HAP-1 (cell line): ENCODE results near the gene ITGA5.
A peak's percentile ranks its signal among the peaks of the same experiment; 100 is the strongest.

Experiments used
- DNase-seq, 2 experiments: peaks; one replicate each; pipeline ENCODE4 v3.0.0-alpha.2; 2016 to 2020; ENCODE audit warnings: low spot score in 2 of 2
- H3K27me3 ChIP-seq: fragments of 250-450 bp; sonication (Bioruptor Pico); 2 replicates; pipeline ENCODE4 v1.5.1; 2020; ENCODE audit warnings: low read depth, mild to moderate bottlenecking, moderate library complexity
- H3K36me3 ChIP-seq: fragments of 250-450 bp; sonication (Bioruptor Pico); replicated peaks from 2 replicates; pipeline ENCODE4 v1.5.1; 2020; ENCODE audit warnings: mild to moderate bottlenecking
- H3K4me1 ChIP-seq: fragments of 250-450 bp; sonication (Bioruptor Pico); 2 replicates; pipeline ENCODE4 v1.5.1; 2020; ENCODE audit warnings: mild to moderate bottlenecking
- H3K4me3 ChIP-seq: fragments of 250-450 bp; sonication (Bioruptor Pico); 2 replicates; pipeline ENCODE4 v1.5.1; 2020; ENCODE audit warnings: mild to moderate bottlenecking, moderate library complexity
- H3K9me3 ChIP-seq: fragments of 250-450 bp; sonication (Bioruptor Pico); 2 replicates; pipeline ENCODE4 v1.5.1; 2020; ENCODE audit warnings: mild to moderate bottlenecking, moderate library complexity
- in situ Hi-C: fragments of 300-500 bp; cut with MboI; formaldehyde crosslinking; loops from 3 replicates; pipeline ENCODE4 v1.14.3; 2020; ENCODE audit warnings: low sequenced_read_pairs, inconsistent platforms, mixed read lengths

The ITGA5 gene

GRCh38 chr12:54412348-54412747 is 6.7 kb downstream of the ITGA5 start:
- H3K4me3 ChIP-seq: no peak overlapping the region
- H3K27me3 ChIP-seq: no peaks in the 10 kb centered on the region
- no peaks in the 10 kb centered on the region for H3K9me3 ChIP-seq
- in situ Hi-C loops: no loop called here
- DNase-seq: no peak
- peaks cover 7% of the 10 kb centered on the region for H3K36me3 ChIP-seq
- no peaks in the 10 kb centered on the region for H3K4me1 ChIP-seq

GRCh38 chr12:54411391-54412241 is 7.5 kb downstream of the ITGA5 start:
- no peak overlapping the region for H3K4me3 ChIP-seq
- H3K9me3 ChIP-seq: no peaks in the 10 kb centered on the region
- H3K27me3 ChIP-seq: no peaks in the 10 kb centered on the region
- H3K4me1 ChIP-seq: no peaks in the 10 kb centered on the region
- in situ Hi-C loops: no loop called here
- no peak for DNase-seq
- H3K36me3 ChIP-seq: peaks cover 12% of the 10 kb centered on the region

GRCh38 chr12:54409267-54409666 is 9.8 kb downstream of the ITGA5 start:
- H3K9me3 ChIP-seq: no peaks in the 10 kb centered on the region
- in situ Hi-C loops: no loop called here
- no peak for DNase-seq
- no peaks in the 10 kb centered on the region for H3K27me3 ChIP-seq
- no peak overlapping the region for H3K4me3 ChIP-seq
- peaks cover 16% of the 10 kb centered on the region for H3K36me3 ChIP-seq
- no peaks in the 10 kb centered on the region for H3K4me1 ChIP-seq

GRCh38 chr12:54407183-54407905 is 11.7 kb downstream of the ITGA5 start:
- peaks cover 33% of the 10 kb centered on the region for H3K36me3 ChIP-seq
- no peak overlapping the region for H3K4me3 ChIP-seq
- no peaks in the 10 kb centered on the region for H3K27me3 ChIP-seq
- in situ Hi-C loops: no loop called here
- H3K9me3 ChIP-seq: no peaks in the 10 kb centered on the region
- no peak for DNase-seq
- H3K4me1 ChIP-seq: no peaks in the 10 kb centered on the region

GRCh38 chr12:54405573-54405972 is 13.5 kb downstream of the ITGA5 start:
- Histone ChIP-seq H3K4me1 (no peaks in the 10 kb centered on the region), H3K36me3 (peaks cover 48% of the 10 kb centered on the region), H3K9me3 (no peaks in the 10 kb centered on the region), H3K4me3 (no peak overlapping the region), H3K27me3 (no peaks in the 10 kb centered on the region)
- DNase-seq: no peak
- in situ Hi-C loops: no loop called here

- Histone ChIP-seq H3K27me3 (no peaks in the 10 kb centered on the region), H3K4me3 (no peak overlapping the region), H3K9me3 (no peaks in the 10 kb centered on the region), H3K36me3 (peaks cover 53% of the 10 kb centered on the region), H3K4me1 (no peaks in the 10 kb centered on the region)
- in situ Hi-C loops: no loop called here
- DNase-seq: no peak
Measured at GRCh38 chr12:54405106-54405505, 14.0 kb downstream of the ITGA5 start.

GRCh38 chr12:54404061-54405004 is 14.7 kb downstream of the ITGA5 start:
- H3K9me3 ChIP-seq: no peaks in the 10 kb centered on the region
- in situ Hi-C loops: no loop called here
- H3K4me1 ChIP-seq: no peaks in the 10 kb centered on the region
- DNase-seq: peak; percentile 42 to 81
- peaks cover 61% of the 10 kb centered on the region for H3K36me3 ChIP-seq
- H3K27me3 ChIP-seq: no peaks in the 10 kb centered on the region
- no peak overlapping the region for H3K4me3 ChIP-seq

GRCh38 chr12:54401119-54401518 is 17.9 kb downstream of the ITGA5 start:
- Histone ChIP-seq H3K9me3 (no peaks in the 10 kb centered on the region), H3K27me3 (no peaks in the 10 kb centered on the region), H3K36me3 (peaks cover 64% of the 10 kb centered on the region), H3K4me3 (no peak overlapping the region), H3K4me1 (no peaks in the 10 kb centered on the region)
- in situ Hi-C loops: no loop called here
- DNase-seq: no peak

- Histone ChIP-seq H3K4me3 (no peak overlapping the region), H3K36me3 (peaks cover 66% of the 10 kb centered on the region), H3K9me3 (no peaks in the 10 kb centered on the region), H3K27me3 (no peaks in the 10 kb centered on the region), H3K4me1 (no peaks in the 10 kb centered on the region)
- peak; percentile 57 to 89 for DNase-seq
- in situ Hi-C loops: loop anchor here (5.0 kb wide), 1 partner anchor 43 kb away; no protein-coding TSS in a partner anchor
Measured at GRCh38 chr12:54398995-54399793, 19.9 kb downstream of the ITGA5 start.

- Histone ChIP-seq H3K9me3 (no peaks in the 10 kb centered on the region), H3K4me1 (no peaks in the 10 kb centered on the region), H3K27me3 (no peaks in the 10 kb centered on the region), H3K36me3 (peaks cover 56% of the 10 kb centered on the region), H3K4me3 (no peak overlapping the region)
- DNase-seq: no peak
- in situ Hi-C loops: loop anchor here (5.0 kb wide), 1 partner anchor 44 kb away; no protein-coding TSS in a partner anchor
Measured at GRCh38 chr12:54398218-54398617, 20.8 kb downstream of the ITGA5 start.

GRCh38 chr12:54397157-54397556 is 21.9 kb downstream of the ITGA5 start:
- Histone ChIP-seq H3K4me3 (no peak overlapping the region), H3K36me3 (peaks cover 49% of the 10 kb centered on the region), H3K27me3 (no peaks in the 10 kb centered on the region), H3K4me1 (no peaks in the 10 kb centered on the region), H3K9me3 (no peaks in the 10 kb centered on the region)
- in situ Hi-C loops: loop anchor here (5.0 kb wide), 1 partner anchor 45 kb away; no protein-coding TSS in a partner anchor
- DNase-seq: no peak

- H3K4me1 ChIP-seq: no peaks in the 10 kb centered on the region
- no peak for DNase-seq
- H3K36me3 ChIP-seq: peaks cover 34% of the 10 kb centered on the region
- H3K4me3 ChIP-seq: no peak overlapping the region
- no peaks in the 10 kb centered on the region for H3K9me3 ChIP-seq
- in situ Hi-C loops: loop anchor here (5.0 kb wide), 1 partner anchor 47 kb away; no protein-coding TSS in a partner anchor
- no peaks in the 10 kb centered on the region for H3K27me3 ChIP-seq
Measured at GRCh38 chr12:54395545-54395944, 23.5 kb downstream of the ITGA5 start.

- in situ Hi-C loops: loop anchor here (5.0 kb wide), 1 partner anchor 47 kb away; no protein-coding TSS in a partner anchor
- no peaks in the 10 kb centered on the region for H3K9me3 ChIP-seq
- peaks cover 29% of the 10 kb centered on the region for H3K36me3 ChIP-seq
- H3K4me1 ChIP-seq: no peaks in the 10 kb centered on the region
- no peak for DNase-seq
- no peaks in the 10 kb centered on the region for H3K27me3 ChIP-seq
- H3K4me3 ChIP-seq: no peak overlapping the region
Measured at GRCh38 chr12:54394986-54395385, 24.1 kb downstream of the ITGA5 start.
